ENCODE data around the gene APOBR.
A peak's percentile ranks its signal among the peaks of the same experiment; 100 is the strongest.
"Not testable (repeated sequence)": the region's sequence is repeated elsewhere in the genome, so short reads cannot be mapped to it uniquely, and the experiment has no call there.

Gene APOBR

DNA sequence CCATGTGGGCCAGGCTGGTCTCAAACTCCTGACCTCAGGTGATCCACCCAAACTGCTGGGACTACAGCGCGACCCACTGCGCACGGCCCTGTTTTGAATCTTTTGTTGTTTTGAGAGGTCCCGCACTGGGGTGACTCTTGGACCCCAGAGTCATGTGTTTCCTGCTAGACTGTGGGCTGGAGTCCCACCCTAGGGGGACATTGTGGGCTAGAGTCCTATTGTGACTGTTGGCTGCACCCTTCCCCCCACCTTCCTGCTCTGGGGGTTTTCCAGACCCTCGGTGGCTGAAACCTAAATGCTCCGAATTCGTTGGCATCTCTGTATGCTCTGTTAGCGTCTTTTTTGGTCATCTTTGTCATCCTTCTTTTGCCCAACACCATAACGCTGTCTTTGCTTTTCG lies 28.3 kb downstream of the APOBR start:
- Histone ChIP-seq H3K4me3 (replicated peaks; ENCODE audit: low read depth, low read length) (no peak overlapping the region), H3K27me3 (replicated peaks; ENCODE audit: control insufficient read depth, insufficient read depth, low read length) (no peaks in the 10 kb centered on the region), H3K36me3 (ENCODE audit: control insufficient read depth, insufficient read depth, low read length) (no peaks in the 10 kb centered on the region)
- peak; percentile 26 for DNase-seq (ENCODE audit: extremely low read depth, insufficient read length)
- TF ChIP-seq, protein P1, sequence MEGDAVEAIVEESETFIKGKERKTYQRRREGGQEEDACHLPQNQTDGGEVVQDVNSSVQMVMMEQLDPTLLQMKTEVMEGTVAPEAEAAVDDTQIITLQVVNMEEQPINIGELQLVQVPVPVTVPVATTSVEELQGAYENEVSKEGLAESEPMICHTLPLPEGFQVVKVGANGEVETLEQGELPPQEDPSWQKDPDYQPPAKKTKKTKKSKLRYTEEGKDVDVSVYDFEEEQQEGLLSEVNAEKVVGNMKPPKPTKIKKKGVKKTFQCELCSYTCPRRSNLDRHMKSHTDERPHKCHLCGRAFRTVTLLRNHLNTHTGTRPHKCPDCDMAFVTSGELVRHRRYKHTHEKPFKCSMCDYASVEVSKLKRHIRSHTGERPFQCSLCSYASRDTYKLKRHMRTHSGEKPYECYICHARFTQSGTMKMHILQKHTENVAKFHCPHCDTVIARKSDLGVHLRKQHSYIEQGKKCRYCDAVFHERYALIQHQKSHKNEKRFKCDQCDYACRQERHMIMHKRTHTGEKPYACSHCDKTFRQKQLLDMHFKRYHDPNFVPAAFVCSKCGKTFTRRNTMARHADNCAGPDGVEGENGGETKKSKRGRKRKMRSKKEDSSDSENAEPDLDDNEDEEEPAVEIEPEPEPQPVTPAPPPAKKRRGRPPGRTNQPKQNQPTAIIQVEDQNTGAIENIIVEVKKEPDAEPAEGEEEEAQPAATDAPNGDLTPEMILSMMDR (IDR thresholded peaks at IDR 0.05; ENCODE audit: insufficient read depth, low read length, poor library complexity, severe bottlenecking) = no peak

DNA sequence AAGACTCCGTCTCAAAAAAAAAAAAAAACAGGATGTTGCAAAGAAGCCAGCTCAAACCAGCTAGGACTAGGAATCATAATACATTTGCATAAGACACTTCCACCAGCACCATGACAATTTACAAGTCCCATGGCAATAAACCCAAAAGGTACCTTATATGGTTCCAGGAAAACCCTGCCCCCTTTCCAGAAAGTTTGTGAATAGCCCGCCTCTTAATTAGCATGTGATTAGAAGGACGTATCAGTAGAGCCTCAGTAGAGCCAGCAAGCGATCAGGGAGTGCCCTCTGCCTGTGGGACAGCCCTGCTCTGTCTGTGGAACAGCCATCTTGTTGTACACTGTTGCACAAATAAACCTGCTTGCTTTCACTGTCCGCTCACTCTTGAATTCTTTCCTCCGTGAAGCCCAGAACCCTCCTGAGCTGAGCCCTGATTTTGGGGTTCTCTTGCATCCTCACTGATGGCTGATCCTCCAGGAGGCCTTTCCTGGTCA lies 30.3 kb downstream of the APOBR start:
- no peak for DNase-seq (ENCODE audit: extremely low read depth, insufficient read length)
- no peaks in the 10 kb centered on the region for H3K27me3 ChIP-seq (replicated peaks; ENCODE audit: control insufficient read depth, insufficient read depth, low read length)
- H3K36me3 ChIP-seq (ENCODE audit: control insufficient read depth, insufficient read depth, low read length) = no peaks in the 10 kb centered on the region
- TF ChIP-seq, protein P1 (IDR thresholded peaks at IDR 0.05; ENCODE audit: insufficient read depth, low read length, poor library complexity, severe bottlenecking) = peak; percentile 1
- H3K4me3 ChIP-seq (replicated peaks; ENCODE audit: low read depth, low read length) = no peak overlapping the region

DNA sequence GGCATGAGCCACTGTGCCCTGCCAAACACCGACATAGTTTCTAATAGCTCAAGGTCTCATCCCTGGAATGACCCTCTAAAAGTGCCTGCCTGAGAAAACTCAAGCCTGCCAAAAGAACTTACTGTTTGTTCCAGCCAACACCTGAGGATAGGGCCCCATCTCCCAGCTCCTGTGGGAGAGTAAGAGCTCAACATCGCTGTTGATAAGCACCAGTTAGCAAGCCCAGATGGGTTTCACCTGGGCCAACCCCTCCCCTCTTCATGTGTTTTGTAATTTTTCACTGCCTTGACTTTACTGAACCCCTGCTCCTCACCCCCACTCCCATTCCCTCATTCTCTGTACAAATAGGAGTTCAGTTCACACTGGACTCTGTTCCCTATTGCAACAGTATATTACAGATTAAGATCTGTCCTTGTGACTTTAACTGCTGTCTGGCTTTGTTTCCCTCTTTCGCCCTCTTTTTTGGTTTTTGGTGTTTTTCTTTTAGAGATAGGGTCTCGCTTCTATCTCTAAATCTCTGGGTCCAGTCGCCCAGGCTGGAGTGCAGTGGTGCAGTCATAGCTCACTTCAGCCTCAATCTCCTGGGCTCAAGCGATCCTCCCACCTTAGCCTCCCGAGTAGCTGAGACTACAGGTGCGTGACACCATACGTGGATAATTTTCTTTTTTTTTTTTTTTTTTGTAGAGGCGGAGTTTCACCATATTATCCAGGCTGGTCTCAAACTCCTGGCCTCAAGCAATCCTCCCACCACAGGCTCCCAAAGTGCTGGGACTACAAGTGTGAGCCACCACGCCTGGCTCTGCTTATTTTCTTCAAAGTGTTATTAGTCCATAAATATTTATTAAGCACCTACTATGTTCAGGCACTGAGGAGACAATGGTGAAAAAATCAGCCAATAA lies 32.0 kb downstream of the APOBR start:
- TF ChIP-seq, protein P1 (IDR thresholded peaks at IDR 0.05; ENCODE audit: insufficient read depth, low read length, poor library complexity, severe bottlenecking) = no peak
- Histone ChIP-seq H3K36me3 (ENCODE audit: control insufficient read depth, insufficient read depth, low read length) (no peaks in the 10 kb centered on the region), H3K4me3 (replicated peaks; ENCODE audit: low read depth, low read length) (no peak overlapping the region), H3K27me3 (replicated peaks; ENCODE audit: control insufficient read depth, insufficient read depth, low read length) (no peaks in the 10 kb centered on the region)
- DNase-seq (ENCODE audit: extremely low read depth, insufficient read length) = no peak

DNA sequence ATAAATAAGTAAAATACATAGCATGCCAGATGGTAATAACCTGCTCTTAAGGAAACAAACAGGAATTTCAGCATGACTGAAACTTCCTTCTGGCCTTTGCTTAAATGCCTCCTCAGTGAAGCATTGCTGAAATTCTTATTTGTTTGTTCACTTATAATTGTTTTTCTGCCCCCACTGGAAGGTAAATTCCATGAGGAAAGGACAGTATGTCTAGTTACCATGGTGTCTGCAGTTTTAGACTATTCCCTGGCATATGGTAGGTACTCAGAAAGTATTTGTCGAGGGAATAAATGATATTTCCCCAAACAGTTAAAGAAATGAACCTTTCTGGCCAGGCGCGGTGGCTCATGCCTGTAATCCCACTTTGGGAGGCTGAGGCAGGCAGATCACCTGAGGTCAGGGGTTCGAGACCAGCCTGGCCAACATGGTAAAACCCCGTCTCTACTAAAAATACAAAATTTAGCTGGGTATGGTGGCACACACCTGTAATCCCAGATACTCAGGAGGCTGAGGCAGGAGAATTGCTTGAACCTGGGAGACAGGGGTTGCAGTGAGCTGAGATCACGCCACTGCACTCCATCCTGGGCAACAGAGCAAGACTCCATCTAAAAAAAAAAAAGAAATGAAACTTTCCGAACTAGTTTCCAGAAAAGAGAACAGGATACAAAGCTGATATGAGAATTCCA lies 32.8 kb downstream of the APOBR start:
- H3K27me3 ChIP-seq (replicated peaks; ENCODE audit: control insufficient read depth, insufficient read depth, low read length); H3K36me3 ChIP-seq (ENCODE audit: control insufficient read depth, insufficient read depth, low read length); H3K4me3 ChIP-seq (replicated peaks; ENCODE audit: low read depth, low read length); DNase-seq (ENCODE audit: extremely low read depth, insufficient read length): not testable (repeated sequence)

DNA sequence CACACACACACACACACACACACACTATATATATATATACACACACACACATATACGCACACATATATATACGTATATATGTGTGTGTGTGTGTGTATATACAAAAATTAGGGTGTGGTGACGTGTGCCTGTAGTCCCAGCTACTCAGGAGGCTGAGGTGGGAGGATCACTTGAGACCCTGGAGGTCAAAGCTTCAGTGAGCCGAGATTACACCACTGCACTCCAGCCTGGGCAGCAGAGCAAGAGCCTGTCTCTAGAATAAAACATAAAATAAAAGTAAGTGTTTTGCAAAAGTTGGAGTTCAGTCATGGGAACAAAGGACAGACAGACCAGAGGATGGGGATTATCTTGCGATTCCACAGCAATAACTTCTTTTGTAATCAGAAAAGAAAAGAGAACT lies 33.5 kb downstream of the APOBR start:
- TF ChIP-seq, protein P1 (IDR thresholded peaks at IDR 0.05; ENCODE audit: insufficient read depth, low read length, poor library complexity, severe bottlenecking) = no peak
- Histone ChIP-seq H3K4me3 (replicated peaks; ENCODE audit: low read depth, low read length) (no peak overlapping the region), H3K36me3 (ENCODE audit: control insufficient read depth, insufficient read depth, low read length) (no peaks in the 10 kb centered on the region), H3K27me3 (replicated peaks; ENCODE audit: control insufficient read depth, insufficient read depth, low read length) (no peaks in the 10 kb centered on the region)
- DNase-seq (ENCODE audit: extremely low read depth, insufficient read length) = no peak

DNA sequence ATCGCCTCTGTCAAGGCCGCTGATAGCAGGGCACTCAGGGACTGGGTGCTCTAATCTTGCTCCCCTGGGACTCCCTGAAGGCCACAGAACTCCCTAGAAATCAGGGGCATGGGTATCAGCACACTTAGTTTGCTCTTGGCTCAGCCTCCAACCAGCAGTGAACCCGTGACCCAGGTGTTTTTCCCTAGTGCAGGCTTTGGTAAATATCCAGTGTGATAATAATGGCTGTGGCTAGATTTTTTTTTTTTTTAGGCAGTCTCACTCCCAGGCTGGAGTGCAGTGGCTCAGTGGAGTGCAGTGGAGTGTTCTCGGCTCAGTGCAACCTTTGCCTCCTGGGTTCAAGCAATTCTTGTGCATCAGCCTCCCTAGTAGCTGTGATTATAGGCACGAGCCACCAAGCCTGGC lies 34.0 kb downstream of the APOBR start:
- TF ChIP-seq, protein P1 (IDR thresholded peaks at IDR 0.05; ENCODE audit: insufficient read depth, low read length, poor library complexity, severe bottlenecking) = no peak
- Histone ChIP-seq H3K27me3 (replicated peaks; ENCODE audit: control insufficient read depth, insufficient read depth, low read length) (no peaks in the 10 kb centered on the region), H3K4me3 (replicated peaks; ENCODE audit: low read depth, low read length) (no peak overlapping the region), H3K36me3 (ENCODE audit: control insufficient read depth, insufficient read depth, low read length) (no peaks in the 10 kb centered on the region)
- DNase-seq (ENCODE audit: extremely low read depth, insufficient read length) = no peak
